ENCODE measurements around the gene RBM4. TPM values are rescaled to one million over a fixed set of nuclear protein-coding genes. Genes with fewer than 3 reads are reported as not detected.
"Not testable (repeated sequence)": the region's sequence is repeated elsewhere in the genome, so short reads cannot be mapped to it uniquely, and the experiment has no call there.

RBM4 gene
- total RNA-seq (91.2 and 105 TPM in 2 replicates), polyA plus RNA-seq (161 and 193 TPM in 2 replicates), polyA minus RNA-seq (ENCODE audit: low replicate concordance) (80.4 and 108 TPM in 2 replicates)
- polyA plus RNA-seq (2012), result 140 and 156 TPM in 2 replicates

- H3K9ac ChIP-seq (ENCODE audit: insufficient read depth, low read length), result peak within 1 kb of the TSS; percentile 92
- H3K9me3 ChIP-seq (ENCODE audit: control insufficient read depth, insufficient read depth, low read depth, low read length), result no peaks in the 10 kb centered on the region
- H3K4me3 ChIP-seq (replicated peaks in 1 of 4; ENCODE audit: control extremely low read depth in 1 of 4, insufficient read depth in 1 of 4, low read depth in 3 of 4, low read length in 4 of 4), result peak within 1 kb of the TSS; percentile 89 to 95 (median 91)
- peaks cover 80% of the 10 kb centered on the region for H3K79me2 ChIP-seq (ENCODE audit: control insufficient read depth, insufficient read depth, low read length)
- H2AFZ ChIP-seq (ENCODE audit: low read length), result peak within 1 kb of the TSS; percentile 35
- DNase-seq (ENCODE audit: low read depth in 2 of 2), result peak; percentile 100
- H3K27ac ChIP-seq (ENCODE audit: insufficient read depth, low read length), result peak within 1 kb of the TSS; percentile 96
- H3K36me3 ChIP-seq (ENCODE audit: control insufficient read depth, insufficient read depth, low read length), result peaks cover 6% of the 10 kb centered on the region
- H3K4me1 ChIP-seq (ENCODE audit: control insufficient read depth, extremely low read depth, insufficient read depth, low read length), result peaks cover 5% of the 10 kb centered on the region
- no peak for TF ChIP-seq CTCF (conservative IDR thresholded peaks at IDR 0.05 in 1 of 2, IDR thresholded peaks at IDR 0.05 in 1 of 2; ENCODE audit: low read depth in 1 of 2, low read length in 2 of 2)
- no peak for TF ChIP-seq EZH2 (IDR thresholded peaks at IDR 0.05; ENCODE audit: low read length, missing control alignments)
- no peaks in the 10 kb centered on the region for H3K27me3 ChIP-seq (ENCODE audit: control insufficient read depth, insufficient read depth, low read length)
- H4K20me1 ChIP-seq (ENCODE audit: control insufficient read depth, extremely low read depth, insufficient read depth, low read length), result peaks cover 1% of the 10 kb centered on the region
- H3K4me2 ChIP-seq (ENCODE audit: extremely low read depth, insufficient read depth, low read length), result peak within 1 kb of the TSS; percentile 99
Measured at GRCh38 chr11:66638177-66639065, at the start of gene RBM4. Gene RBM4 (plus strand): TSS chr11:66638703. CDS start chr11:66639712, 1,009 bp downstream.

GRCh38 chr11:66589315-66589714 lies 49.2 kb upstream of the RBM4 start:
- not testable (repeated sequence) for H3K79me2 ChIP-seq (ENCODE audit: control insufficient read depth, insufficient read depth, low read length); H3K27ac ChIP-seq (ENCODE audit: insufficient read depth, low read length); H3K27me3 ChIP-seq (ENCODE audit: control insufficient read depth, insufficient read depth, low read length); H3K4me3 ChIP-seq (replicated peaks in 1 of 4; ENCODE audit: control extremely low read depth in 1 of 4, insufficient read depth in 1 of 4, low read depth in 3 of 4, low read length in 4 of 4); H3K36me3 ChIP-seq (ENCODE audit: control insufficient read depth, insufficient read depth, low read length); DNase-seq (ENCODE audit: low read depth in 2 of 2); H3K4me2 ChIP-seq (ENCODE audit: extremely low read depth, insufficient read depth, low read length); H3K9me3 ChIP-seq (ENCODE audit: control insufficient read depth, insufficient read depth, low read depth, low read length); H2AFZ ChIP-seq (ENCODE audit: low read length); H3K4me1 ChIP-seq (ENCODE audit: control insufficient read depth, extremely low read depth, insufficient read depth, low read length); H3K9ac ChIP-seq (ENCODE audit: insufficient read depth, low read length); H4K20me1 ChIP-seq (ENCODE audit: control insufficient read depth, extremely low read depth, insufficient read depth, low read length)

GRCh38 chr11:66589996-66590675 lies 48.4 kb upstream of the RBM4 start:
- no peaks in the 10 kb centered on the region for H4K20me1 ChIP-seq (ENCODE audit: control insufficient read depth, extremely low read depth, insufficient read depth, low read length)
- no peaks in the 10 kb centered on the region for H3K27me3 ChIP-seq (ENCODE audit: control insufficient read depth, insufficient read depth, low read length)
- no peak overlapping the region for H3K4me2 ChIP-seq (ENCODE audit: extremely low read depth, insufficient read depth, low read length)
- no peaks in the 10 kb centered on the region for H3K9me3 ChIP-seq (ENCODE audit: control insufficient read depth, insufficient read depth, low read depth, low read length)
- H2AFZ ChIP-seq (ENCODE audit: low read length), result no peak overlapping the region
- no peak overlapping the region for H3K27ac ChIP-seq (ENCODE audit: insufficient read depth, low read length)
- H3K9ac ChIP-seq (ENCODE audit: insufficient read depth, low read length), result no peak overlapping the region
- H3K79me2 ChIP-seq (ENCODE audit: control insufficient read depth, insufficient read depth, low read length), result peaks cover 6% of the 10 kb centered on the region
- H3K4me3 ChIP-seq (replicated peaks in 1 of 4; ENCODE audit: control extremely low read depth in 1 of 4, insufficient read depth in 1 of 4, low read depth in 3 of 4, low read length in 4 of 4), result no peak overlapping the region
- H3K36me3 ChIP-seq (ENCODE audit: control insufficient read depth, insufficient read depth, low read length), result no peaks in the 10 kb centered on the region
- H3K4me1 ChIP-seq (ENCODE audit: control insufficient read depth, extremely low read depth, insufficient read depth, low read length), result no peaks in the 10 kb centered on the region
- no peak for TF ChIP-seq CTCF (conservative IDR thresholded peaks at IDR 0.05 in 1 of 2, IDR thresholded peaks at IDR 0.05 in 1 of 2; ENCODE audit: low read depth in 1 of 2, low read length in 2 of 2)
- TF ChIP-seq EZH2 (IDR thresholded peaks at IDR 0.05; ENCODE audit: low read length, missing control alignments), result no peak
- DNase-seq (ENCODE audit: low read depth in 2 of 2), result no peak
